Measurements from ENCODE around the gene TUBD1. TPM values are rescaled to one million over a fixed set of nuclear protein-coding genes. Genes with fewer than 3 reads are reported as not detected.

Gene TUBD1
- total and polyA plus RNA-seq, 12 donors = 4.0 to 10.4 (median 6.6) TPM

DNA sequence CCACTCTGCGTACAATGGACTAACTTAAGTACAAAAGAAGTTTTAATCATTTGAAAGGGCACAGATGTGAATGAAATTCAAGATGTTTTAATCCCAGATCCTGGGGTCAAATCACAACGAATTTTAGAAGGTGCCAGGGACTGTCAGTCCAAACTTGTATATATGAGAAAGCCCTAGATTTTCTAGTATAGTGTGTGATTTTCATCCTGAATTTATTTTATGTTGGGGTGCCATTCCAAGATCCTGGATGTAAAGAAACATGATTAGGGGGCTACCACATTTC lies 64.3 kb downstream of the TUBD1 start:
- Histone ChIP-seq H3K27ac (peak overlapping the region in 8 of 10 donors; percentile 19 to 90 (median 68)), H3K4me1 (peaks cover 0 to 89% (median 24%) of the 10 kb centered on the region in 9 donors), H3K4me3 (peak overlapping the region in 1 of 10 donors; percentile 21), H3K27me3 (no peaks in the 10 kb centered on the region), H3K36me3 (no peaks in the 10 kb centered on the region), H3K9me3 (no peaks in the 10 kb centered on the region)
- ATAC-seq (no peak), DNase-seq (no peak)
- 68 to 77% methylated on average over 2 of the region's 2 CpGs for WGBS, 2 donors
- intact Hi-C loops (cut with DNase I) = loop anchor here in 2 of 10 donors (5.0 kb wide), 1 partner anchor 41 kb away; no protein-coding TSS in a partner anchor
- TF ChIP-seq, protein P1, sequence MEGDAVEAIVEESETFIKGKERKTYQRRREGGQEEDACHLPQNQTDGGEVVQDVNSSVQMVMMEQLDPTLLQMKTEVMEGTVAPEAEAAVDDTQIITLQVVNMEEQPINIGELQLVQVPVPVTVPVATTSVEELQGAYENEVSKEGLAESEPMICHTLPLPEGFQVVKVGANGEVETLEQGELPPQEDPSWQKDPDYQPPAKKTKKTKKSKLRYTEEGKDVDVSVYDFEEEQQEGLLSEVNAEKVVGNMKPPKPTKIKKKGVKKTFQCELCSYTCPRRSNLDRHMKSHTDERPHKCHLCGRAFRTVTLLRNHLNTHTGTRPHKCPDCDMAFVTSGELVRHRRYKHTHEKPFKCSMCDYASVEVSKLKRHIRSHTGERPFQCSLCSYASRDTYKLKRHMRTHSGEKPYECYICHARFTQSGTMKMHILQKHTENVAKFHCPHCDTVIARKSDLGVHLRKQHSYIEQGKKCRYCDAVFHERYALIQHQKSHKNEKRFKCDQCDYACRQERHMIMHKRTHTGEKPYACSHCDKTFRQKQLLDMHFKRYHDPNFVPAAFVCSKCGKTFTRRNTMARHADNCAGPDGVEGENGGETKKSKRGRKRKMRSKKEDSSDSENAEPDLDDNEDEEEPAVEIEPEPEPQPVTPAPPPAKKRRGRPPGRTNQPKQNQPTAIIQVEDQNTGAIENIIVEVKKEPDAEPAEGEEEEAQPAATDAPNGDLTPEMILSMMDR (IDR thresholded peaks at IDR 0.05) = no peak

DNA sequence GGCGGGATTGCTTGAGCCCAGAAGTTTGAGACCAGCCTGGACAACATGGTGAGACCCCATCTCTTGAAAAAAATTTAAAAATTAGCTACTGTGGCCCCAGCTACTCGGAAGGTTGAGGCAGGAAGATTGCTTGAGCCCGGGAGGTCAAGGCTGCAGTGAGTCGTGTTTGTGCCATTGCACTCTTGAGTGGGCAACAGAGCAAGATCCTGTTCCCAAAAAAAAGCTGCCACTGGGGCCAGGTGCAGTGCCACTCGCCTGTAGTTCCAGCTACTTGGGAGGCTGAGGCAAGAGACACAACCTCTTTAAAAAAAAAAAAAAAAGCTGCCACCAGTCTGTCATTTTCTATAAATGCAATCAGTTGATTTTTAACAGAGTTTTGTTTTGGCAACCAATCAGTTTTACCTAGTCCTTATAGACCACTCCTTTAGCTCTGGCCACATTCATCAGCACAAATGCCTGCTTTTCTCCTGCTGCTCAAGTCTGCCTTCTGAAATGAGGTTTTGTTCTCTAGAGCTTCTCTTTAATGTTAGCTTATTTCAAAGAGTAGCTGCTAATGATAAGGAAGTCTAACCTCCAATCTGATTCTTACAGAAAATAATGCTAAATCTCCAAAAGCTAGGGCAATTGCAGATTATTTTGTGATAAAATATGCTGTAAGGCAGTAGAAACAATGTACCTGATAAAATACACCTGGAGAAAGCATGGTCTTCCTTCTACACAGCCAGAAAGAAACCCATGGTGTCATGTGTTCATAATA lies 64.8 kb downstream of the TUBD1 start:
- peak overlapping the region in 7 of 10 donors; percentile 55 to 90 (median 74) for H3K27ac ChIP-seq
- peaks cover 0 to 84% (median 24%) of the 10 kb centered on the region in 9 donors for H3K4me1 ChIP-seq
- intact Hi-C loops (cut with DNase I) = loop anchor here in 2 of 10 donors (5.0 kb wide), 1 partner anchor 41 kb away; no protein-coding TSS in a partner anchor
- no peak for ATAC-seq
- no peaks in the 10 kb centered on the region for H3K27me3 ChIP-seq
- TF ChIP-seq, protein P1 (IDR thresholded peaks at IDR 0.05) = no peak
- H3K9me3 ChIP-seq = no peaks in the 10 kb centered on the region
- peaks cover 0 to 4% (median 0%) of the 10 kb centered on the region in 9 donors for H3K36me3 ChIP-seq
- 91 to 92% methylated on average over 5 of the region's 5 CpGs for WGBS, 2 donors
- DNase-seq = no peak
- H3K4me3 ChIP-seq = no peak overlapping the region

DNA sequence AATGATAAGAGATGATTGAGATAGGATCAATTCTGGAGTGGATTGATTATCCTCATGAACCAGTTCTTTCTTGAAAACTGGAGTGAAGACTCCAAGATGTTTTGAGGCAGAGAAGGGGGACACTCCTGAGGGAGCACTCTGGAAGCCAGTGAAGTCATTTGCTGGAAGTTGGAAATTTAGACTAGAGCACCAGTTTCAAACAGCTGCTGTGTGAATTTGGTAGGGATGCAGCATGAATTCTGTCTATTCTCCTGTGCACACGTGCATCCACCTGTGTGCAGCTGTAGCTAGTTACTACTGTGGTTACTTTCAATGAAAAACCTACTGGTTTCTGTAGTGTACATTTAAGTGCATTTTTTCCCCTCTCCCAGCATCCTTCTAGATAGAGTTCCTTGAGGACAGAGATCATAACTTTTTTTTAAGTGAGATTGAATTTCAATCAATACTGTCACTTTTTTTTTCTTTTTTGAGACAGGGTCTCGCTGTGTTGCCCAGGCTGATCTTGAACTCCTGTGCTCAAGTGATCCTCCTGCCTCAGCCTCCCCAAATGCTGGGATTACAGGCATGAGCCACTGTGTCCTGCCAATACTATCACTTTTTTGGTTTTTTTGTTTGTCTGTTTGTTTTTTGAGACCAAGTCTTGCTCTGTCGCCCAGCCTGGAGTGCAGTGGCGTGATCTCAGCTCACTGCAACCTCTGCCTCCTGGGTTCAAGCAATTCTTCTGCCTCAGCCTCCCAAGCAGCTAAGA lies 65.9 kb downstream of the TUBD1 start:
- 86 to 89% methylated on average over 4 of the region's 4 CpGs for WGBS, 2 donors
- intact Hi-C loops (cut with DNase I) = loop anchor here in 2 of 10 donors (5.0 kb wide), 1 partner anchor 40 kb away; no protein-coding TSS in a partner anchor
- no peak for DNase-seq
- no peaks in the 10 kb centered on the region for H3K9me3 ChIP-seq
- H3K4me1 ChIP-seq = peaks cover 0 to 73% (median 24%) of the 10 kb centered on the region in 9 donors
- H3K27me3 ChIP-seq = no peaks in the 10 kb centered on the region
- peaks cover 0 to 12% (median 0%) of the 10 kb centered on the region in 9 donors for H3K36me3 ChIP-seq
- TF ChIP-seq, protein P1 (IDR thresholded peaks at IDR 0.05) = no peak
- peak overlapping the region in 3 of 10 donors; percentile 45 to 90 (median 57) for H3K27ac ChIP-seq
- H3K4me3 ChIP-seq = no peak overlapping the region
- ATAC-seq = no peak

DNA sequence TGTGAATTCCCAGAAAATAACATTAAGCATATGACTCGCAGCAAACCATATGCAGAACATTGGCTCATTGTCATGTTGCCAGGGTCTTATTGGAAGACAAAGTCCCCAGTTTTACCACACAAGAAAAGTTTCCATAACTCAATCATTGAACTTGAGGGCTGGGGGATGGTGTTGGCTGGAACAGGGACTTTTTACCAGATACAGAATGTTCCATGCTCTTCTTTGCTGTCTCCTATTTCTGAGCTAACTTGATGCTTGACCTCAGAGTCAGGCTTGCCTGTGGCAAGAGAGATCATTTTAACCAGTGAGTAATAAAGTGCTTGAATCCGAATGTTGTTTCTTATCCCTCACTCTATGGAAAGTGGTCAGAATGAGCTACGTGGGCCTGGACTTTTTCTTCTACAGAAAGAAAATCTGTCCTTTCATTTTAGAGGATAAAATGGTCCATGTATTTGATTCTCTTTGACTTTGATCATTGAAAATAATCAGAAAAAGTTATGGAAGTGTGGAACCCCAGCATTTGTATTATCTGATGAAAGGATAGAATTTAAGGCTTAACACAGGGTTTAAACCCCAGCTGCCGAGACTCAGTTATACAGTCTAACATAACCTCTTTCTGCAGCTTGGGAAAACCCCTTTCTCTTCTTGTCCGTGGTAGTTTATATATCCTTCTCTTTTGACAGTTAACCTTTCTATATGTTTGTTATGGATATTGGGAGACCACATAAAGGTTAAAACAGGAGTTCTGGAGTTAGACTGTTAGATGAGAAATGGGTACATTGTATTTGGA lies 67.0 kb downstream of the TUBD1 start:
- Histone ChIP-seq H3K9me3 (no peaks in the 10 kb centered on the region), H3K27ac (peak overlapping the region in 6 of 10 donors; percentile 1 to 90 (median 40)), H3K36me3 (peaks cover 0 to 23% (median 0%) of the 10 kb centered on the region in 9 donors), H3K4me1 (peaks cover 0 to 62% (median 18%) of the 10 kb centered on the region in 9 donors), H3K27me3 (no peaks in the 10 kb centered on the region), H3K4me3 (no peak overlapping the region)
- peak in 2 of 8 donors; percentile 28 to 66 for ATAC-seq
- no peak for DNase-seq
- TF ChIP-seq, protein P1 (IDR thresholded peaks at IDR 0.05) = no peak
- WGBS, 2 donors = 79 to 86% methylated on average over 5 of the region's 5 CpGs
- intact Hi-C loops (cut with DNase I) = loop anchor here in 2 of 10 donors (5.0 kb wide), 1 partner anchor 38 kb away; no protein-coding TSS in a partner anchor

All from heart right ventricle (tissue), 16 donors.